SK-N-SH treated with all-trans-retinoic acid at 6 μM for 48 hours (cell line): ENCODE measurements around the gene RAI14.

Experiments used
- ATAC-seq: fragments of 200-7000 bp; cut with Tn5 transposase; 3 replicates; pipeline ENCODE4 v1.9.1; 2020; ENCODE audit warnings: mild to moderate bottlenecking, moderate library complexity
- ARNTL ChIP-seq: fragments of 450-650 bp; formaldehyde crosslinking; IDR thresholded peaks from 2 replicates; pipeline ENCODE4 v1.5.0; 2020; ENCODE audit warnings: low read depth, mild to moderate bottlenecking, moderate library complexity, borderline replicate concordance
- BACH2 ChIP-seq: fragments of 250-450 bp; sonication (Bioruptor Pico); IDR thresholded peaks from 2 replicates; pipeline ENCODE4 v1.9.0; 2021; ENCODE audit warnings: mild to moderate bottlenecking, borderline replicate concordance
- CREB5 ChIP-seq: fragments of 250-450 bp; sonication (Bioruptor Pico); IDR thresholded peaks from 2 replicates; pipeline ENCODE4 v1.5.1; 2020; ENCODE audit warnings: low read depth, mild to moderate bottlenecking, moderate library complexity
- CSDC2 ChIP-seq: fragments of 250-450 bp; sonication (Bioruptor Pico); IDR thresholded peaks from 2 replicates; pipeline ENCODE4 v1.5.0; 2020; ENCODE audit warnings: mild to moderate bottlenecking, moderate library complexity
- CSRNP3 ChIP-seq: fragments of 250-450 bp; sonication (Bioruptor Pico); IDR thresholded peaks from 2 replicates; pipeline ENCODE4 v1.5.1; 2021; ENCODE audit warnings: mild to moderate bottlenecking, moderate library complexity
- ISL1 ChIP-seq: fragments of 250-450 bp; sonication (Bioruptor Pico); IDR thresholded peaks from 2 replicates; pipeline ENCODE4 v2.1.2; 2022; ENCODE audit warnings: mild to moderate bottlenecking, moderate library complexity
- OSR1 ChIP-seq: fragments of 250-450 bp; sonication (Bioruptor Pico); IDR thresholded peaks from 2 replicates; pipeline ENCODE4 v1.8.0; 2022; ENCODE audit warnings: moderate library complexity, mild to moderate bottlenecking, inconsistent platforms
- PATZ1 ChIP-seq: fragments of 250-450 bp; sonication (Bioruptor Pico); IDR thresholded peaks from 2 replicates; pipeline ENCODE4 v1.8.0; 2020; ENCODE audit warnings: mild to moderate bottlenecking, moderate library complexity, borderline replicate concordance
- PPARA ChIP-seq: fragments of 250-450 bp; sonication (Bioruptor Pico); IDR thresholded peaks from 2 replicates; pipeline ENCODE4 v1.5.0; 2020; ENCODE audit warnings: mild to moderate bottlenecking, borderline replicate concordance
- RARB ChIP-seq: fragments of 250-450 bp; sonication (Bioruptor Pico); IDR thresholded peaks from 2 replicates; pipeline ENCODE4 v1.8.0; 2021; ENCODE audit warnings: mild to moderate bottlenecking, moderate library complexity
- SNAI2 ChIP-seq: fragments of 250-450 bp; sonication (Bioruptor Pico); IDR thresholded peaks from 2 replicates; pipeline ENCODE4 v1.5.0; 2020; ENCODE audit warnings: mild to moderate bottlenecking, moderate library complexity
- TCF4 ChIP-seq: fragments of 250-450 bp; sonication (Bioruptor Pico); IDR thresholded peaks from 2 replicates; pipeline ENCODE4 v1.8.0; 2021; ENCODE audit warnings: mild to moderate bottlenecking, moderate library complexity, borderline replicate concordance
- TOX ChIP-seq: fragments of 250-450 bp; sonication (Bioruptor Pico); IDR thresholded peaks from 2 replicates; pipeline ENCODE4 v1.8.0; 2021; ENCODE audit warnings: mild to moderate bottlenecking, moderate library complexity, borderline replicate concordance
- TSHZ2 ChIP-seq: fragments of 250-450 bp; sonication (Bioruptor Pico); IDR thresholded peaks from 2 replicates; pipeline ENCODE4 v1.5.0; 2020; ENCODE audit warnings: mild to moderate bottlenecking, moderate library complexity
- ZC3H10 ChIP-seq: fragments of 250-450 bp; sonication (Bioruptor Pico); IDR thresholded peaks from 2 replicates; pipeline ENCODE4 v1.5.1; 2021; ENCODE audit warnings: mild to moderate bottlenecking, moderate library complexity
- ZFP30 ChIP-seq: fragments of 450-650 bp; formaldehyde crosslinking; IDR thresholded peaks from 2 replicates; pipeline ENCODE4 v1.5.0; 2022; ENCODE audit warnings: mild to moderate bottlenecking, moderate library complexity
- ZNF565 ChIP-seq: fragments of 450-650 bp; formaldehyde crosslinking; conservative IDR thresholded peaks from 2 replicates; pipeline ENCODE4 v1.5.0; 2020; ENCODE audit warnings: low read depth, mild to moderate bottlenecking, moderate library complexity
- ZNF70 ChIP-seq: fragments of 450-650 bp; formaldehyde crosslinking; IDR thresholded peaks from 2 replicates; pipeline ENCODE4 v1.5.0; 2020; ENCODE audit warnings: mild to moderate bottlenecking, moderate library complexity
- ZNF8 ChIP-seq: fragments of 450-650 bp; formaldehyde crosslinking; IDR thresholded peaks from 2 replicates; pipeline ENCODE4 v1.5.0; 2020; ENCODE audit warnings: mild to moderate bottlenecking, moderate library complexity

The RAI14 gene

DNA sequence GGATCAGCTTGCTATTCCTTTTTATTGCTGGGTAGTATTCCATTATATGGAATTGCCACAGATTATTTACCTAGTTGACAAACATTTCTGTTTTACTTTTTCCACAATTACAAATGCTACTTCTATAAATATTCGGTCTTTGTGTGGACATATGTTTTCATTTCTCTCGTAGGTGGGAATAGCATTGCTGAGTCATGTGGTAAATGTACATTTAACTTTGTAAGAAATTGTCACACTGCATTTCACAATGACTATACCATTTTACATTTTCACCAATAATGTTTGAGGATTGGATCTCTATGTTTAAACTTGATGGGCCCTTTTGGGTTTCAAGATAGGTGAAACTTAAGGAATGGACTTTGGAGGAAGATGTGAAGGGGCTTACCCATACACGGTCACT lies 19.7 kb downstream of the RAI14 start:
- no peak for ATAC-seq
- TF ChIP-seq ZNF70 (CRISPR knock-in tag) (no peak), TSHZ2 (CRISPR knock-in tag) (no peak), TOX (CRISPR knock-in tag) (no peak), PPARA (CRISPR knock-in tag) (no peak), ZC3H10 (CRISPR knock-in tag) (no peak), BACH2 (CRISPR knock-in tag) (no peak), ZFP30 (CRISPR knock-in tag) (no peak)

DNA sequence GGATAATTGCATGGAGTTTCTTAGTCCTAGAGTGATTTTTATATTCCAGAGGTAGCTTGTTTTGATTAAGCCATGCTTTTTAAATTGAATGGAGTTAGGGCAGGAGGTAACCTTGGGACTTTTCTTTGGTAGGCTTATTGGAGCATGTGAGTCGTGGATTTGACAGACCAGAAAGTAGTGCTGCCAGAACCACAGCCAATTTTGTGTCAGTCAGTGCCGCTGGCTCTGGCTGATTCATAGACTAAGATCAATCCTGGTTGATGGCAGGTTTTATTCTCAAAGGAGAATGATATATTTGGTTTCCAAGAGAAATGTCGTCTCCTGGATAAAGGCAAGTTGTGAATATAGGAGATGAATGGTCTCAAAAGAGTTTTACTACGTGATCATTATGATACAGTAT lies 20.3 kb downstream of the RAI14 start:
- TF ChIP-seq ZNF70 (CRISPR knock-in tag) (no peak), ZNF8 (no peak), ZNF565 (CRISPR knock-in tag) (no peak), CREB5 (CRISPR knock-in tag) (no peak), ARNTL (CRISPR knock-in tag) (no peak)
- ATAC-seq = peak; percentile 26

DNA sequence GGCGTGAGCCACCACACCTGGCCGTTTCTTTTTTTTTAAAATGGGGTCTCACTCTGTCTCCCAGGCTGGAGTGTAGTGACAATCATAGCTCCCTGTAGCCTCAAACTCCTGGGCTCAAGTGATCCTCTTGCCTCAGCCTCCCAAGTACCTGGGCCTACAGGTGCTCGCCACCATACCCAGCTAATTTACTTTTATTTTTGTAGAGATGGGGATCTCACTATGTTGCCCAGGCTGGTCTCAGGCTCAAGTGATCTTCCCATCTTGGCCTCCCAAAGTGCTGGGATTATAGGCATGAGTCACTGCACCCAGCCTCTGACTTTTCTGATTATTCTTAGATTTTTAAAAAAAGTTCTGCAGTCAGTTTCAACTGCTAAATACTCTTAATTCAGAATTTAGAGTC lies 21.3 kb downstream of the RAI14 start:
- ATAC-seq = no peak
- TF ChIP-seq ZNF70 (CRISPR knock-in tag) = no peak
- TF ChIP-seq RARB (CRISPR knock-in tag) = no peak
- TF ChIP-seq SNAI2 (CRISPR knock-in tag) = no peak
- TF ChIP-seq ZNF565 (CRISPR knock-in tag) = no peak
- TF ChIP-seq CREB5 (CRISPR knock-in tag) = no peak
- no peak for TF ChIP-seq OSR1 (CRISPR knock-in tag)
- no peak for TF ChIP-seq ISL1
- TF ChIP-seq CSRNP3 (CRISPR knock-in tag) = no peak
- TF ChIP-seq TOX (CRISPR knock-in tag) = no peak
- TF ChIP-seq TSHZ2 (CRISPR knock-in tag) = no peak
- no peak for TF ChIP-seq PATZ1
- no peak for TF ChIP-seq ZFP30 (CRISPR knock-in tag)
- TF ChIP-seq CSDC2 (CRISPR knock-in tag) = no peak
- TF ChIP-seq TCF4 = no peak
